Measurements from ENCODE around the gene COPZ1.
"Not testable (repeated sequence)": the region's sequence is repeated elsewhere in the genome, so short reads cannot be mapped to it uniquely, and the experiment has no call there.

The COPZ1 gene

GRCh38 chr12:54299515-54300224 is 25.3 kb upstream of the COPZ1 start:
- in situ Hi-C loops (cut with HindIII; ENCODE audit: low pct_unique_long_range_greater_than_20kb, low sequenced_read_pairs): no loop called here

DNA sequence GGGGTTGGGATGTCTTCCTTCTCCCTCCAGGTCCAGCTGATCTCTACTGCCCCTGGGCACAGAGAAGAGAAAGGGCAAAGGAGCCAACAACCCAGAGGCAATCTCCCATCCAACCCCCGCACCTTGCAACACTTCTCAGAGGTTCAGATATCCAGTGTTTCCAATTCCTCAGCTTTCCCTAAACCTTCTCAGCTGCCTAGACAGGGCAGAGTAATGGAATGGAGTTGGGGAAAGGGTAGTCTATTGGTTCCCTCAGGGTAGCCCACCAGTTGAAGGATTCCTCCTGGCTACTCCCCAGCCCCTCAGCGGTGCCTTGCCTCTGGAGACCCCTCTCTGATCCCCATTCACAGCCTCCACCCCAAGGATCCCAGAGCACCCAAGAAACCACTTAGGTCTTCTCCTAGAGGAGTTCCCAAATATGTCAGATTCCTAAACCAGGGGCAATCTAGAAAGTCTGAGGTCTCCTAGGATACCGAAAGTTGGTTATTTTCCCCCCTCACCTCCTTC is 24.7 kb upstream of the COPZ1 start:
- DNase-seq (ENCODE audit: low read depth in 1 of 2, low spot score in 1 of 2): no peak
- in situ Hi-C loops (cut with HindIII; ENCODE audit: low pct_unique_long_range_greater_than_20kb, low sequenced_read_pairs): no loop called here
- TF ChIP-seq JUND (IDR thresholded peaks at IDR 0.05; ENCODE audit: low read depth): no peak

More at GRCh38 chr12:54299515-54300224, 25.3 kb upstream of the COPZ1 start:
- no peak for TF ChIP-seq JUND (IDR thresholded peaks at IDR 0.05; ENCODE audit: low read depth)
- DNase-seq (ENCODE audit: low read depth in 1 of 2, low spot score in 1 of 2): no peak

GRCh38 chr12:54300732-54301427 is 24.1 kb upstream of the COPZ1 start, which contains the start of gene NFE2:
Gene NFE2 (minus strand): TSS chr12:54301015. CDS start chr12:54295248, 5,767 bp downstream.
- no peak for TF ChIP-seq JUND (IDR thresholded peaks at IDR 0.05; ENCODE audit: low read depth)
- DNase-seq (ENCODE audit: low read depth in 1 of 2, low spot score in 1 of 2): peak; percentile 52 to 80

DNA sequence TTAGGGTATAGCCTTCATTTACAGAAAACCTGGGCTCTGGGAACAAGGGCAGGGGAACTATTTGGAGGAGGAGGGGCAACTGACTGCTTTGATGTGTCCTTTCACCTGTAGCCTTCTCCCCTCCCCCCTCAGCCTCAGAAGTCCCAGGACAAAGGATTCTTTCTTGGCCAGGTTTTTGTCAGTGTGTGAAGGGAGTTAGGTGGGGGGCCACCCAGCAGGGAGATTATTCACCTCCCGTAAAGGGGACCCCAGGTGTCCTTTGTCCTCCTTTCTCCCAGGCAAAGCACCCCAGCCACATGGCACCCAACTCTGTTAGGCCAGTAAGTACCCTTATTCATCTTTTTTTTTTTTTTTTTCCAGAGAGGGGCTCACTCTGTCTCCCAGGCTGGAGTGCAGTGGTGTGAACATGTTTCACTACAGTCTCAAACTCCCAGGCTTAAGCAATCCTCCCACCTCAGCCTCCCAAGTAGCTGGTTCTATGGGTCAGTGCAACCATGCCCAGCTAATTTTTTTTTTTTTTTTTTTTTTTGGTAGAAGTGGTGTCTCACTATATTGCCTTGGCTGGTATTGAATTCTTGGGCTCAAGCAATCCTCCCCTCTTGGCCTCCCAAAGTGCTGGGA is 23.4 kb upstream of the COPZ1 start:
- in situ Hi-C loops (cut with HindIII; ENCODE audit: low pct_unique_long_range_greater_than_20kb, low sequenced_read_pairs): no loop called here
- DNase-seq (ENCODE audit: low read depth in 1 of 2, low spot score in 1 of 2): no peak

More at GRCh38 chr12:54300732-54301427, 24.1 kb upstream of the COPZ1 start, which contains the start of gene NFE2:
- in situ Hi-C loops (cut with HindIII; ENCODE audit: low pct_unique_long_range_greater_than_20kb, low sequenced_read_pairs): no loop called here

GRCh38 chr12:54303640-54304039 is 21.3 kb upstream of the COPZ1 start:
- in situ Hi-C loops (cut with HindIII; ENCODE audit: low pct_unique_long_range_greater_than_20kb, low sequenced_read_pairs): no loop called here

More for the DNA sequence above, 23.4 kb upstream of the COPZ1 start:
- no peak for TF ChIP-seq JUND (IDR thresholded peaks at IDR 0.05; ENCODE audit: low read depth)

GRCh38 chr12:54304187-54304810 is 20.6 kb upstream of the COPZ1 start:
- TF ChIP-seq JUND (IDR thresholded peaks at IDR 0.05; ENCODE audit: low read depth): no peak
- DNase-seq (ENCODE audit: low read depth in 1 of 2, low spot score in 1 of 2): peak in 1 of 2 experiments; percentile 66

More at GRCh38 chr12:54303640-54304039, 21.3 kb upstream of the COPZ1 start:
- no peak for TF ChIP-seq JUND (IDR thresholded peaks at IDR 0.05; ENCODE audit: low read depth)
- no peak for DNase-seq (ENCODE audit: low read depth in 1 of 2, low spot score in 1 of 2)

DNA sequence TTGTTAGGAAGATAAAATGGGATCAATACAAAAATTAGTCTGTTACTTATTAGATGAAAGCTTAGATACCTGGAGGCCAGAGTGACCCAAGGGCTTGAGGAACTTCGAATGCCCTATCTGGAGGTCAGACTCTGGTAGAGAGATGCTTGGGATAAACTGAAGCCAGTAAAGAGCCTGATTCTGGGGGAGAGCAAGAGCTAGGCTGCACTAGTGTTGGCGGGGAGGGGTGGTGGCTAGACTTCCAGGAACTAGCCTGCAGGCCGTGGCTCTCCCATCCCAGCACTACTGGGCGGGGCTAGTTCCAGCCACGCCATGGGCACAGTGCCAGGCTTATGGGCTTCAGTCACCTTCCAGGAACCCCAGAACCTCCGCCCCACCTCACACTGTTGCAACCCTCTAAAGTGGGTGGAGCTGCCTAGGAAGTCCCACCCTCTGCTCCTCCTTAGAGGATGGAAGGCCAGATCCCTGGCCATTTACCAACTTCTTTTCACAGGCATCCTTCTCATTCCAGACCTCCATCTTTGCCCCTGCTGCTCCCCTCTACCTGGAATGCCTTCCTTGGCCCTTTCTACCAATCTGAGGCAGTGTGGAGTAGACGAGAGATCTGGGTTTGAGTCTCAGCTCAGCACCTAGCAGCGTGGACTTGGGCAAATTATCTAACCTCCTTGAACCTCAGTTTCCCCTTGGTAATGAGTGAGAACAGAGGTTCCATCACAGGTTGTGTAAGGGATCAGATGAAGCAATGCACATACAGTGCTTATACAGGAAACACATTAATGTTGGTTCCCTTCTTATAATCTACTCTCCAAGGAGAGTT is 17.8 kb upstream of the COPZ1 start:
- no peak for TF ChIP-seq JUND (IDR thresholded peaks at IDR 0.05; ENCODE audit: low read depth)
- in situ Hi-C loops (cut with HindIII; ENCODE audit: low pct_unique_long_range_greater_than_20kb, low sequenced_read_pairs): no loop called here
- DNase-seq (ENCODE audit: low read depth in 1 of 2, low spot score in 1 of 2): peak in 1 of 2 experiments; percentile 73

More at GRCh38 chr12:54304187-54304810, 20.6 kb upstream of the COPZ1 start:
- in situ Hi-C loops (cut with HindIII; ENCODE audit: low pct_unique_long_range_greater_than_20kb, low sequenced_read_pairs): no loop called here

GRCh38 chr12:54311051-54311450 is 13.9 kb upstream of the COPZ1 start:
- DNase-seq (ENCODE audit: low read depth in 1 of 2, low spot score in 1 of 2): no peak
- in situ Hi-C loops (cut with HindIII; ENCODE audit: low pct_unique_long_range_greater_than_20kb, low sequenced_read_pairs): no loop called here
- TF ChIP-seq JUND (IDR thresholded peaks at IDR 0.05; ENCODE audit: low read depth): no peak

DNA sequence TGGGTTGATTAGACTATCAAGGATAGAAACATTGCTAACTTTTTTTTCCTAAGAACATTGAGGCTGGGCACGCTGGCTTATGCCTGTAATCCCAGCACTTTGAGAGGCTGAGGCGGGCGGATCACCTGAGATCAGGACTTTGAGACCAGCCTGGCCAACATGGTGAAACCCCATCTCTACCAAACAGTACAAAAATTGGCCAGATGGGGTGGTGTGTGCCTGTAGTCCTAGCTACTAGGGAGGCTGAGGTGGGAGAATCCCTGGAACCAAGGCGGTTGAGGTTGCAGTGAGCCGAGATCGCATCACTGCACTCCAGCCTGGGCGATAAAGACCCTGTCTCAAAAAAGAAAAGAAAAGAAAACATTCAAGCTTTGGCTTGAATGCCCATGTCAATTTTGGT is 12.6 kb upstream of the COPZ1 start:
- DNase-seq (ENCODE audit: low read depth in 1 of 2, low spot score in 1 of 2); in situ Hi-C loops (cut with HindIII; ENCODE audit: low pct_unique_long_range_greater_than_20kb, low sequenced_read_pairs): not testable (repeated sequence)

DNA sequence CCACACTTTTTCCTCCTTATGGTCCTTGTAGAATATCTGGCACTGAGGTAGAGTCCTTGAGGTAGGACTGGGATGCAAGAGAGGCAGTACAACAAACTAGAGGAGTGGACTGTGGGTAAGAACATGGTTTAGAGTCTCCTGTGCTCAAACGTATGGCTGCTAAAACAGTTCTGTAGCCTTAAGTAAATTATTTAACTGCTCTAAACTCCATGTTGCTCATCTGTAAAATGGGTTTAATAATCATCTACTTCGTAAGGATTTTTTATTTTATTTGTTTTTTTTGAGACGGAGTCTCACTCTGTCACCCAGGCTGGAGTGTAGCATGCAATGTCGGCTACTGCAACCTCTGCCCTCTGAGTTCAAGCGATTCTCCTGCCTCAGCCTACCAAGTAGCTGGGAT is 3.6 kb upstream of the COPZ1 start:
- no peak for TF ChIP-seq JUND (IDR thresholded peaks at IDR 0.05; ENCODE audit: low read depth)
- in situ Hi-C loops (cut with HindIII; ENCODE audit: low pct_unique_long_range_greater_than_20kb, low sequenced_read_pairs): no loop called here
- no peak for DNase-seq (ENCODE audit: low read depth in 1 of 2, low spot score in 1 of 2)

- peak in 1 of 2 experiments; percentile 18 for DNase-seq (ENCODE audit: low read depth in 1 of 2, low spot score in 1 of 2)
- in situ Hi-C loops (cut with HindIII; ENCODE audit: low pct_unique_long_range_greater_than_20kb, low sequenced_read_pairs): not testable (repeated sequence)
These were observed 645 bp downstream of the COPZ1 start for GRCh38 chr12:54325442-54326109.
